Skeletal muscle satellite cell (primary cell): ENCODE data around the gene TOP2B.

Experiments
- H3K27me3 ChIP-seq: 2 replicates; pipeline ENCODE4 v1.7.0; 2013; ENCODE audit warnings: low read length; ENCODE audit not compliant: control insufficient read depth, insufficient read depth
- H3K36me3 ChIP-seq: 2 replicates; pipeline ENCODE4 v1.7.0; 2013; ENCODE audit warnings: mild to moderate bottlenecking, control low read depth, low read length; ENCODE audit not compliant: insufficient read depth
- H3K4me1 ChIP-seq: 2 replicates; pipeline ENCODE4 v1.7.0; 2013; ENCODE audit warnings: low read length; ENCODE audit not compliant: control insufficient read depth, insufficient read depth
- H3K4me2 ChIP-seq: 2 replicates; pipeline ENCODE4 v1.7.0; 2013; ENCODE audit warnings: mild to moderate bottlenecking, low read length
- H3K4me3 ChIP-seq: 2 replicates; pipeline ENCODE4 v1.7.0; 2013; ENCODE audit warnings: low read length
- H3K9ac ChIP-seq: 2 replicates; pipeline ENCODE4 v1.7.0; 2013; ENCODE audit warnings: mild to moderate bottlenecking, low read depth, low read length, moderate library complexity
- H3K9me3 ChIP-seq: replicated peaks from 2 replicates; pipeline ENCODE4 v1.7.0; 2013; ENCODE audit warnings: mild to moderate bottlenecking, control low read depth, low read length

Gene TOP2B

DNA sequence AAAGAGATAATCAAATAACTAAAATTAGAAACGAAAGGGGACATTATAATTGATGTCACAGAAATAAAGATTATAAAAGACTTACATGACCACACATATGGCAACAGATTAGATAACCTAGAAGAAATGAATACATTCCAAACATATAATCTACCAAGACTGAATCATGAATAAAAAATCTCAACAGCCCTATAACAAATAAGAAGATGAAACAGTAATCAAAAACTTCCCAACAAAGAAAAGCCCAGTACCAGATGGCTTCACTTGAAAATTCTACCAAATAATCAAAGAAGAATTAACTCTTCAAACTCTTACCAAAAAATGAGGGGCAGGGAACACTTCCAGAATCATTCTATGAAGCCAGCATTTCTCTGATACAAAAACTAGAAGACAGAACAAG lies 11.8 kb downstream of the TOP2B start:
- H3K4me3 ChIP-seq = no peak overlapping the region
- H3K4me2 ChIP-seq = peak overlapping the region; percentile 38
- H3K4me1 ChIP-seq = peaks cover 5% of the 10 kb centered on the region
- no peak overlapping the region for H3K9ac ChIP-seq
- no peaks in the 10 kb centered on the region for H3K36me3 ChIP-seq
- H3K9me3 ChIP-seq = no peaks in the 10 kb centered on the region
- H3K27me3 ChIP-seq = no peaks in the 10 kb centered on the region

GRCh38 chr3:25648925-25649830 lies 15.5 kb downstream of the TOP2B start:
- no peak overlapping the region for H3K4me2 ChIP-seq
- H3K9ac ChIP-seq = no peak overlapping the region
- peaks cover 5% of the 10 kb centered on the region for H3K4me1 ChIP-seq
- H3K4me3 ChIP-seq = no peak overlapping the region
- no peaks in the 10 kb centered on the region for H3K9me3 ChIP-seq
- H3K36me3 ChIP-seq = no peaks in the 10 kb centered on the region
- H3K27me3 ChIP-seq = no peaks in the 10 kb centered on the region

DNA sequence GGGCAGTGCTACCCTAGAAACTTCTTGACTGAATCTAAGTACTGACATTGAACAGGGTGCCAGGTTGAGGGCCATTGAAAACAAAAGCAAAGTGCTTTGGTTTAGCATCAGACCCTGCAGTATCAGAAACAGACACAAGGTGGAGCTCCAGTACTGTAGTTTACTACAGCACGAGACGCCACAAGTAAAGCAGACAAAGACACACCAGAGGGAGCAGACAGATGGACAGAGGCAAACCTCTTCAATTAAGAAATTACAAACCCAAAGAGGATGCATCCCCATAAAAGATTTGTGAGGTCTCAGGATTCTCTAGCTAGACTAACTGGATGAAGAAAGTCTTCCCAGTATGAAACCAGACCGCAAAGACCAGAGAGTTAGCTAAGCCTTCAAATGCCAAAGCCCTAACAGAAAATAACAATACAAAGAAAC lies 16.6 kb downstream of the TOP2B start:
- Histone ChIP-seq H3K4me2 (no peak overlapping the region), H3K36me3 (no peaks in the 10 kb centered on the region), H3K4me1 (peaks cover 2% of the 10 kb centered on the region), H3K9ac (no peak overlapping the region), H3K4me3 (no peak overlapping the region), H3K9me3 (no peaks in the 10 kb centered on the region), H3K27me3 (no peaks in the 10 kb centered on the region)

DNA sequence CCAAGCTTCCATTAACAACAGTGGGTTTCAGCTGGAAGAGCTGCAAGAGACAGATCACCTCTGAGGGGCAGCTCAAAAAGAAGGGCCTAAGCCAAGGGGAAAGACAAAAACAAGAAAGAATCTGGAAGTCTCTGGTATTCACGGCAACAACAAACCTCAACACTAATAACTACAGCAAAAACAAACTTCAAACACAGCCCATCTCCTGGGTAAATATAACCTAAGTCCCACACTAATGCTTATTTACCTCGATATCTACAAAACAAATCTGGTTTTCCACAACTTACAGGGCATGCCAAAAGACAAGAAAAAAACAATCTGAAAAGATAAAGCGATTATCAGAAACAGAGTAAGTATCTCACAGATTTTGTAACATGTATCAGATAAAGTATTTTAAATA lies 29.7 kb downstream of the TOP2B start:
- Histone ChIP-seq H3K27me3 (no peaks in the 10 kb centered on the region), H3K9me3 (no peaks in the 10 kb centered on the region), H3K4me3 (no peak overlapping the region), H3K4me2 (no peak overlapping the region), H3K9ac (no peak overlapping the region), H3K36me3 (peaks cover 29% of the 10 kb centered on the region), H3K4me1 (peaks cover 3% of the 10 kb centered on the region)

DNA sequence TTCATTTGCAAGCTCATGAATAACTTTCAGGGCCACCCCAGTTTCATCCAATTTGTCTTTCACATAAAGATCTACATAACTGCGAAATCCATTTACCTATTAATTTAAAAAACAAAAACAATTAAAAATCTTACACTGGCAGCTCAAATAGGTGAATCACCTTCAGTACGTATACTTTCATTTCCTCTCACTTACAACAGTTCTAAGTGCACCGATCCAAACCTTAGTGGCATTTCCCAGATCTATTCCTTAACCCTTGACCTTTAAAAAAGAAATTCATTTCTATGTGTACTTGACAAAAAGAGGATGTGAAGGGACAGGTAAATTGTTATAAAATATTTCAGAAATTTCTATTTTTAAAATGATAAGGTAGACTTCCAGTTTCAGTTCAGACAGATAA lies 30.8 kb downstream of the TOP2B start:
- Histone ChIP-seq H3K4me3 (no peak overlapping the region), H3K27me3 (no peaks in the 10 kb centered on the region), H3K36me3 (peaks cover 40% of the 10 kb centered on the region), H3K4me1 (peaks cover 3% of the 10 kb centered on the region), H3K9ac (no peak overlapping the region), H3K4me2 (no peak overlapping the region), H3K9me3 (no peaks in the 10 kb centered on the region)

DNA sequence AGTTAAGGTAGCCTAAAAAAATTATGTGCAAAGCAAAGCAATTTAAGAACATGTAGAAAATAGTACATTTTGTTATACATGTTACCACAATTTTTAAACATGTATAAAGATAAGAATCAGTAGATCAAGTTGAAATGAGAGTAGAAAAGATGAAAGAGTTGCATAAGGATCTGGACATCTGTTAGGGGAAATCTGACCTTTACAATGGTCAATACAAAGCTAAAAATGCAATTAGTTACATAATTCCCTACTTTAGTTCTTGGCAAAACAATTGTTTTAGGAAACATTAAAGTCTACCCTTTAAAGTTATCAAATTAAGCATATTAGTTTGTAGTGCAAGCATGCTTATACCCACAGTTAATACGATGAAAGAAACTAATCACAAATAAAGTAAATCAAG lies 32.7 kb downstream of the TOP2B start:
- H3K4me1 ChIP-seq = peaks cover 3% of the 10 kb centered on the region
- H3K4me3 ChIP-seq = no peak overlapping the region
- H3K9me3 ChIP-seq = no peaks in the 10 kb centered on the region
- no peak overlapping the region for H3K9ac ChIP-seq
- H3K36me3 ChIP-seq = peaks cover 50% of the 10 kb centered on the region
- H3K4me2 ChIP-seq = no peak overlapping the region
- no peaks in the 10 kb centered on the region for H3K27me3 ChIP-seq

GRCh38 chr3:25621087-25621486 lies 43.6 kb downstream of the TOP2B start:
- H3K27me3 ChIP-seq = no peaks in the 10 kb centered on the region
- no peak overlapping the region for H3K9ac ChIP-seq
- H3K4me1 ChIP-seq = no peaks in the 10 kb centered on the region
- no peak overlapping the region for H3K4me2 ChIP-seq
- H3K9me3 ChIP-seq = no peaks in the 10 kb centered on the region
- H3K4me3 ChIP-seq = no peak overlapping the region
- H3K36me3 ChIP-seq = peaks cover 57% of the 10 kb centered on the region

- no peaks in the 10 kb centered on the region for H3K27me3 ChIP-seq
- H3K36me3 ChIP-seq = peaks cover 52% of the 10 kb centered on the region
- H3K9me3 ChIP-seq = no peaks in the 10 kb centered on the region
- H3K4me1 ChIP-seq = no peaks in the 10 kb centered on the region
- H3K4me3 ChIP-seq = no peak overlapping the region
- H3K9ac ChIP-seq = no peak overlapping the region
- no peak overlapping the region for H3K4me2 ChIP-seq
Observed at GRCh38 chr3:25620493-25620892, 44.2 kb downstream of the TOP2B start.

GRCh38 chr3:25619382-25619781 lies 45.3 kb downstream of the TOP2B start:
- H3K4me1 ChIP-seq = no peaks in the 10 kb centered on the region
- no peaks in the 10 kb centered on the region for H3K9me3 ChIP-seq
- peaks cover 47% of the 10 kb centered on the region for H3K36me3 ChIP-seq
- no peak overlapping the region for H3K4me2 ChIP-seq
- H3K27me3 ChIP-seq = no peaks in the 10 kb centered on the region
- H3K9ac ChIP-seq = no peak overlapping the region
- no peak overlapping the region for H3K4me3 ChIP-seq

DNA sequence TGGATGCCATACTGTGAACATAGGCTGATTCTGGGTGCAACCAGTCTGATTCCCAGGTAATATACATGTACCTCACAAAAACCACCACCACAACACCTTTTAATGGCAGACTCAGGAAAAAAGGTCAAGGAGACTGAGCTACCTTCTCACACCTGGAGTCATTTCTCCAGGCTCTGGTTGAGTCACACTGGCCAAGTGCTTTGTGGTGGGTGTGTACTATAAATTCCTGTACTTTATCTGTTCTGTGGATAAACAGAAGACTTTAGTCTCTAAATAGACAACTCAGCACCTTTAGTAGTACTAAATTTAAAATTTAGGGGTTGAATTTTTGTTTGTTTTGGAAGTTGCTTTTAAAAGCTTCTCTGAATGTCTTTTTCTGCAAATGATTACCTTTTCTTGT lies 46.7 kb downstream of the TOP2B start:
- no peak overlapping the region for H3K4me2 ChIP-seq
- H3K9me3 ChIP-seq = no peaks in the 10 kb centered on the region
- peaks cover 40% of the 10 kb centered on the region for H3K36me3 ChIP-seq
- H3K9ac ChIP-seq = no peak overlapping the region
- H3K4me3 ChIP-seq = no peak overlapping the region
- H3K27me3 ChIP-seq = no peaks in the 10 kb centered on the region
- no peaks in the 10 kb centered on the region for H3K4me1 ChIP-seq

- Histone ChIP-seq H3K36me3 (peaks cover 66% of the 10 kb centered on the region), H3K4me1 (no peaks in the 10 kb centered on the region), H3K4me3 (no peak overlapping the region), H3K27me3 (no peaks in the 10 kb centered on the region), H3K4me2 (no peak overlapping the region), H3K9ac (no peak overlapping the region), H3K9me3 (no peaks in the 10 kb centered on the region)
Observed at GRCh38 chr3:25611193-25611592, 53.5 kb downstream of the TOP2B start.

DNA sequence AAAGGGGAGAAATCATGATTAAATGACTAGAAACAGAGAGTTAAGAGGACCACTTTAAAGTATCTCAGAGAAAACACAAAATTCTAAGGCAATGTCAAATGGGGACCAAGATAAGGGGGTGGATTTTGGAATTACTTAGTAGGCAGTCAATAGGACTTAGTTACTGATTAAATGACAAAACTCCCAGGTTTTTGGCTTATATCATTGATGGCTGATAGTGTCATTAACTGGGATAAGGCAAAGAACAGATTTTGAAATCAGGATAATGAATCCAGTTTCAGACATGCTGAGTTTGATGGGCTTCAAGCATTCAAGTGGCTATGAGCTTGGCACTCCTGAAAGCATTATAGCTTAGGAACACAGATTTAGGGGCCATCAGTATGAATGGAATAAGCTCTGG lies 53.9 kb downstream of the TOP2B start:
- Histone ChIP-seq H3K4me1 (no peaks in the 10 kb centered on the region), H3K9ac (no peak overlapping the region), H3K36me3 (peaks cover 68% of the 10 kb centered on the region), H3K4me3 (no peak overlapping the region), H3K9me3 (no peaks in the 10 kb centered on the region), H3K27me3 (no peaks in the 10 kb centered on the region), H3K4me2 (no peak overlapping the region)
